Neutrophil (primary cell): Measurements from ENCODE around the gene CCDC174.

Experiments used
- H3K27ac ChIP-seq: fragments of 200-600 bp; sonication (generic); 2 replicates; pipeline ENCODE4 v1.5.1; 2016; ENCODE audit warnings: mild to moderate bottlenecking, moderate library complexity
- H3K27me3 ChIP-seq: fragments of 200-600 bp; sonication (generic); 2 replicates; pipeline ENCODE4 v1.6.0; 2016; ENCODE audit warnings: mild to moderate bottlenecking
- H3K36me3 ChIP-seq: fragments of 200-600 bp; sonication (generic); 2 replicates; pipeline ENCODE4 v1.5.1; 2017
- H3K4me1 ChIP-seq, 2 experiments: fragments of 200-600 bp in 1 of 2; sonication (generic) in 1 of 2; 1 replicate in 1 of 2; 2 replicates in 1 of 2; pipeline versions ENCODE4 v1.5.1 to v1.6.1; 2013 to 2016; ENCODE audit warnings: low read depth in 1 of 2, low read length in 1 of 2, mild to moderate bottlenecking in 1 of 2, moderate library complexity in 1 of 2; ENCODE audit not compliant: control insufficient read depth in 1 of 2, insufficient read depth in 1 of 2
- H3K4me3 ChIP-seq, 2 experiments: fragments of 200-600 bp in 1 of 2; sonication (generic) in 1 of 2; 1 replicate in 1 of 2; 2 replicates in 1 of 2; pipeline ENCODE4 v1.5.1; 2013 to 2016; ENCODE audit warnings: low read depth in 1 of 2, low read length in 1 of 2, mild to moderate bottlenecking in 1 of 2, moderate library complexity in 1 of 2
- H3K9me3 ChIP-seq: fragments of 200-600 bp; sonication (generic); 2 replicates; pipeline ENCODE4 v1.5.1; 2016
- TF ChIP-seq, protein P1 (sequence below): fragments of 200-600 bp; sonication (generic); IDR thresholded peaks from 2 replicates; pipeline ENCODE4 v1.5.1; 2016; ENCODE audit warnings: antibody characterized with exemption

Gene CCDC174

DNA sequence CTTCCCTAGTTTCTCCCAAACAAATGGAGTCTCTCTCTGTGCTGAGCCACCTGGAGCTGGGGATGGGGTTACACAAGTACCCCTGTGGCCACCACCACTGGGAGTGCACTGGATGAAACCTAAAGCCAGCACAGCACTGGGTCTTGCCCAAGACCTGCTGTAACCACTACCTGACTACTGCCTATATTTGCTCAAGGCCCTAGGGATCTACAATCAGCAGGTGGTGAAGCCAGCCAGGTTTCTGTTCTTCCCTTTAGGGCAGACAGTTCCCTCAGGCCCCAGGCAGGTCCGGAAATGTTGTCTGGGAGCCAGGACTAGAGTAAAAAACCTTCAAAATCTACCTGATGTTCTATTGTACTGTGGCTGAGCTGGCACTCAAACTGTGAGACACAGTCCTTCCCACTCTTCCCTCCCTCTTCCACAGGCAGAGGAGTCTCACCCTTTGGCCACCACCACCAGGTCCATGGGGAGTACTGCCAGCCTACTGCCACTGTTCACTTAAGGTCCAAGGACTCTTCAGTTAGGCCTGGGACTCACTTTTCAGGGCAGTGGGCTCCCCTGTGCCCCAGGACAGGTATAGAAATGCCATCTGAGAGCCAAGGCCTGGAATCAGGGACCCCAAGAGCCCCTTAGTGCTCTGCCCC is 47.2 kb downstream of the CCDC174 start:
- Histone ChIP-seq H3K9me3 (no peaks in the 10 kb centered on the region), H3K27me3 (no peaks in the 10 kb centered on the region), H3K4me3 (no peak overlapping the region), H3K4me1 (no peaks in the 10 kb centered on the region), H3K36me3 (no peaks in the 10 kb centered on the region), H3K27ac (no peak overlapping the region)
- TF ChIP-seq, protein P1, sequence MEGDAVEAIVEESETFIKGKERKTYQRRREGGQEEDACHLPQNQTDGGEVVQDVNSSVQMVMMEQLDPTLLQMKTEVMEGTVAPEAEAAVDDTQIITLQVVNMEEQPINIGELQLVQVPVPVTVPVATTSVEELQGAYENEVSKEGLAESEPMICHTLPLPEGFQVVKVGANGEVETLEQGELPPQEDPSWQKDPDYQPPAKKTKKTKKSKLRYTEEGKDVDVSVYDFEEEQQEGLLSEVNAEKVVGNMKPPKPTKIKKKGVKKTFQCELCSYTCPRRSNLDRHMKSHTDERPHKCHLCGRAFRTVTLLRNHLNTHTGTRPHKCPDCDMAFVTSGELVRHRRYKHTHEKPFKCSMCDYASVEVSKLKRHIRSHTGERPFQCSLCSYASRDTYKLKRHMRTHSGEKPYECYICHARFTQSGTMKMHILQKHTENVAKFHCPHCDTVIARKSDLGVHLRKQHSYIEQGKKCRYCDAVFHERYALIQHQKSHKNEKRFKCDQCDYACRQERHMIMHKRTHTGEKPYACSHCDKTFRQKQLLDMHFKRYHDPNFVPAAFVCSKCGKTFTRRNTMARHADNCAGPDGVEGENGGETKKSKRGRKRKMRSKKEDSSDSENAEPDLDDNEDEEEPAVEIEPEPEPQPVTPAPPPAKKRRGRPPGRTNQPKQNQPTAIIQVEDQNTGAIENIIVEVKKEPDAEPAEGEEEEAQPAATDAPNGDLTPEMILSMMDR, result no peak

DNA sequence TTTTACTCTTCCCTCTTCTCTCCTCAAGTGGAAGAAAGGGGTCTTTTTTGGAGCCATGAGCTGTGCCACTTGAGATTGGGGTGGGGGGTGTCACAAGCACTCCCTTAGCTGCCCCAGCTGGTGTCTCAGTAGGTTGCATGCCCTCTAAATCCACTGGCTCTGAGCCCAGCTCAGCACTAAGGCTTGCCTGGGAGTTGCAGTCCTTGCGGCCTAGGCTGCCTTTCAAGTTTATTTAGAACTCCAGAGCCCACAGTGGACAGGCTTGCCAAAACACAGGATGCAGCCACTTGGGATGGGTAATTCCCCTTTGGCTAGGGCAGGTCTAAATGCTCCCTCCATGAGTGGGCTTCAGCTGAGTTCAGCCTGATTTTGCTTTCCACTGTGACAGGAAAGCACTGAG is 48.1 kb downstream of the CCDC174 start:
- no peak overlapping the region for H3K4me3 ChIP-seq
- no peaks in the 10 kb centered on the region for H3K36me3 ChIP-seq
- no peaks in the 10 kb centered on the region for H3K27me3 ChIP-seq
- no peaks in the 10 kb centered on the region for H3K9me3 ChIP-seq
- TF ChIP-seq, protein P1, result no peak
- no peak overlapping the region for H3K27ac ChIP-seq
- no peaks in the 10 kb centered on the region for H3K4me1 ChIP-seq

DNA sequence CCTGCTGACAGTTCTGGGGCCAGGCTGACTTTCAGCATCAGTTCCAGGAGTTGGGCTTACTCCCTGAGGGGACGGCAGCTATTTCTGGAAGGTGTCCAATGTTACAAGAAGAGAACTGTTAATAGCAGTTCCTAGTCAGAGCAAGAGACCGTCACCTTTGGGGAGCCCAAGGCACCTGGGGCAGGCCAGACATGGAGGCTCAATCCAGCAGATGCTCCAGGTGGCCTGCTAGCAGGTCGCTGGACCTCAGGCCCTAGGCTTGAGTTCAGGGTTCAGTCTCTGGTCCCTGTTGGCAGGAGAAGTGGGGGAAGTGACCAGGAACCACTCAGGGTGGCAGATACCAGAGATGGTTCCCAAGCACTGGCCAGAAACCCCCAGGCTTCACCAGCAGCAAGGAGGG is 49.3 kb downstream of the CCDC174 start:
- H3K9me3 ChIP-seq, result no peaks in the 10 kb centered on the region
- TF ChIP-seq, protein P1, result no peak
- no peaks in the 10 kb centered on the region for H3K4me1 ChIP-seq
- H3K27me3 ChIP-seq, result no peaks in the 10 kb centered on the region
- H3K27ac ChIP-seq, result no peak overlapping the region
- H3K4me3 ChIP-seq, result no peak overlapping the region
- no peaks in the 10 kb centered on the region for H3K36me3 ChIP-seq

DNA sequence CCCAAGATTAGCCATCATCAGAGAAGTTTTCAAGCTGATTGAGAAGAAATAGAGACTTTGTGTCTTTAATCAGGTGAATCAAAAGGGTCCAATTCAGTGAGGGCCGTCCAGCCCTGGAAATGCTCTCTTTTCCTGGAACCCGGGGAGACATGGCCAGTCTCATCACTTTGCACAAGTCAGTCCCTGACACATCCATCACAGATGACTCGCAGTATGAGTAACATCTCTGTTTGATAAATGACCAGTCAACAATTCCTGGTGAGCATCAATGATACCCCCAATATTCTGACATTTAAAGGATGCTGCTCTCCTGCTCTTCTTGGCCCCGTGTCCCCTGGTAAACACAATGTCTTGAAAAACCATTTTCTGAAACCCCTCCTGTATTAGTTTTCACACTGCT is 50.1 kb downstream of the CCDC174 start:
- Histone ChIP-seq H3K4me1 (no peaks in the 10 kb centered on the region), H3K9me3 (no peaks in the 10 kb centered on the region), H3K36me3 (no peaks in the 10 kb centered on the region), H3K27ac (no peak overlapping the region), H3K4me3 (no peak overlapping the region), H3K27me3 (no peaks in the 10 kb centered on the region)
- TF ChIP-seq, protein P1, result no peak

DNA sequence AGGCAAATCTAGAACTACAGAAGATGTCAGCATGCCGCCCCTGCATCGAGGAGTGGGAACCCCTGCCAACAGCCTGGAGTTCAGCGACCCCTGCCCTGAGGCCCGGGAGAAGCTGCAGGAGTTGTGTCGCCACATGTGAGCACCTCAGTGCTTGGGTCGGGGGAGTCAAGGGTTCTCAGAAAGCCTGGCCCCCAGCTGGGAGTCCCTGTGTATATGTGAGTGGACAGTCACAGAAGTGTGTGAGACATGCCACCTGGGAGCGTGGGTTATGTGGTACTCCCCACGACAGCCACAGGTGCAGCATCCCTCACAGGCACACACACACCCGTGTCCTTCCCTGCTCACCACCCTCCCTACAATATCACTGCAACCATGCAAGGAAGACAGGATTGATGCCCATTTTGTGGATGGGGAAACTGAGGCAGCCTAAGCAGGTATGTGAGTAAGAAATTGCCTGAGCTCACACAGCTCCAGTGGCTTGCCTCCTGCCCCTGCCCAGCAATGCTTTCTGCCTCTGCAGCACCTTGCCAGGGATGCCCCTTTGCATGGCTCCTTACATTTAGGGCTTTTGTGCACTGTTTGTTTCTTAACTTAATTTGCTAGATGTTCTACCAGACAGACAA is 51.7 kb downstream of the CCDC174 start:
- TF ChIP-seq, protein P1, result no peak
- Histone ChIP-seq H3K9me3 (no peaks in the 10 kb centered on the region), H3K4me3 (no peak overlapping the region), H3K36me3 (no peaks in the 10 kb centered on the region), H3K4me1 (no peaks in the 10 kb centered on the region), H3K27ac (no peak overlapping the region), H3K27me3 (no peaks in the 10 kb centered on the region)
